ENCODE measurements around the gene FOXC1. TPM values are rescaled to one million over a fixed set of nuclear protein-coding genes. Genes with fewer than 3 reads are reported as not detected.

The FOXC1 gene
- total RNA-seq, 1 donor from 2014 or later = 0.45 TPM

- TF ChIP-seq CTCF (IDR thresholded peaks at IDR 0.05) = no peak
- no peak for TF ChIP-seq EZH2phosphoT487 (IDR thresholded peaks at IDR 0.05)
- TF ChIP-seq EZH2 (IDR thresholded peaks at IDR 0.05) = no peak
- Histone ChIP-seq H4K20me1 (ENCODE audit: low read depth) (no peaks in the 10 kb centered on the region), H3K9me3 (ENCODE audit: low read depth) (no peaks in the 10 kb centered on the region), H3K4me1 (no peaks in the 10 kb centered on the region), H3K27me3 (peaks cover 15% of the 10 kb centered on the region), H2AFZ (replicated peaks) (no peak overlapping the region), H3K79me2 (ENCODE audit: low read depth) (no peaks in the 10 kb centered on the region), H3K36me3 (no peaks in the 10 kb centered on the region), H3K4me2 (no peak overlapping the region), H3K9ac (no peak overlapping the region), H3K27ac (no peak overlapping the region), H3F3A (ENCODE audit: low read depth) (no peaks in the 10 kb centered on the region), H3K4me3 (no peak overlapping the region)
- Mint-ChIP-seq H3K9me3 (no peaks in the 10 kb centered on the region), H3K36me3 (no peaks in the 10 kb centered on the region), H3K27ac (no peak overlapping the region), H3K27me3 (ENCODE audit: insufficient read depth, low read depth) (peaks cover 8% of the 10 kb centered on the region), H3K4me1 (peaks cover 20% of the 10 kb centered on the region), H3K4me3 (no peak overlapping the region)
- DNase-seq (ENCODE audit: low spot score) = no peak
Measured at GRCh38 chr6:1635305-1636010, 25.7 kb downstream of the FOXC1 start.

GRCh38 chr6:1636272-1636825 is 26.6 kb downstream of the FOXC1 start:
- no peaks in the 10 kb centered on the region for H3K36me3 Mint-ChIP-seq
- no peaks in the 10 kb centered on the region for H4K20me1 ChIP-seq (ENCODE audit: low read depth)
- no peak overlapping the region for H3K9ac ChIP-seq
- no peak overlapping the region for H3K4me2 ChIP-seq
- peaks cover 10% of the 10 kb centered on the region for H3K27me3 Mint-ChIP-seq (ENCODE audit: insufficient read depth, low read depth)
- TF ChIP-seq EZH2 (IDR thresholded peaks at IDR 0.05) = no peak
- no peak for TF ChIP-seq CTCF (IDR thresholded peaks at IDR 0.05)
- no peak for TF ChIP-seq EZH2phosphoT487 (IDR thresholded peaks at IDR 0.05)
- no peaks in the 10 kb centered on the region for H3K36me3 ChIP-seq
- no peak overlapping the region for H2AFZ ChIP-seq (replicated peaks)
- H3K4me1 ChIP-seq = no peaks in the 10 kb centered on the region
- H3K79me2 ChIP-seq (ENCODE audit: low read depth) = no peaks in the 10 kb centered on the region
- H3K4me3 Mint-ChIP-seq = no peak overlapping the region
- H3K4me1 Mint-ChIP-seq = peaks cover 23% of the 10 kb centered on the region
- no peak for DNase-seq (ENCODE audit: low spot score)
- no peaks in the 10 kb centered on the region for H3F3A ChIP-seq (ENCODE audit: low read depth)
- H3K27me3 ChIP-seq = peaks cover 8% of the 10 kb centered on the region
- no peak overlapping the region for H3K27ac Mint-ChIP-seq
- no peak overlapping the region for H3K4me3 ChIP-seq
- no peak overlapping the region for H3K27ac ChIP-seq
- H3K9me3 ChIP-seq (ENCODE audit: low read depth) = no peaks in the 10 kb centered on the region
- no peaks in the 10 kb centered on the region for H3K9me3 Mint-ChIP-seq

- Histone ChIP-seq H3K36me3 (no peaks in the 10 kb centered on the region), H3K9me3 (ENCODE audit: low read depth) (no peaks in the 10 kb centered on the region), H2AFZ (replicated peaks) (no peak overlapping the region), H3K4me1 (no peaks in the 10 kb centered on the region), H3K27ac (no peak overlapping the region), H3K9ac (no peak overlapping the region), H3K4me3 (no peak overlapping the region), H4K20me1 (ENCODE audit: low read depth) (no peaks in the 10 kb centered on the region), H3K4me2 (no peak overlapping the region), H3F3A (ENCODE audit: low read depth) (no peaks in the 10 kb centered on the region), H3K27me3 (no peaks in the 10 kb centered on the region), H3K79me2 (ENCODE audit: low read depth) (no peaks in the 10 kb centered on the region)
- peaks cover 6% of the 10 kb centered on the region for H3K27me3 Mint-ChIP-seq (ENCODE audit: insufficient read depth, low read depth)
- no peak overlapping the region for H3K4me3 Mint-ChIP-seq
- no peak overlapping the region for H3K27ac Mint-ChIP-seq
- TF ChIP-seq CTCF (IDR thresholded peaks at IDR 0.05) (no peak), EZH2phosphoT487 (IDR thresholded peaks at IDR 0.05) (no peak), EZH2 (IDR thresholded peaks at IDR 0.05) (no peak)
- DNase-seq (ENCODE audit: low spot score) = no peak
- no peaks in the 10 kb centered on the region for H3K36me3 Mint-ChIP-seq
- H3K4me1 Mint-ChIP-seq = peaks cover 26% of the 10 kb centered on the region
- no peaks in the 10 kb centered on the region for H3K9me3 Mint-ChIP-seq
Measured at GRCh38 chr6:1636971-1637871, 27.5 kb downstream of the FOXC1 start.

Measured in neural progenitor cell (in vitro differentiated cells).